ENCODE measurements around the gene VWA8. TPM values are rescaled to one million over a fixed set of nuclear protein-coding genes. Genes with fewer than 3 reads are reported as not detected.

VWA8 gene
- total and polyA plus RNA-seq, 2 of the 13 experiments (the other 11 are each of a cell fraction or from before 2014, with no cell fraction given) = 9.1 to 17.3 TPM

DNA sequence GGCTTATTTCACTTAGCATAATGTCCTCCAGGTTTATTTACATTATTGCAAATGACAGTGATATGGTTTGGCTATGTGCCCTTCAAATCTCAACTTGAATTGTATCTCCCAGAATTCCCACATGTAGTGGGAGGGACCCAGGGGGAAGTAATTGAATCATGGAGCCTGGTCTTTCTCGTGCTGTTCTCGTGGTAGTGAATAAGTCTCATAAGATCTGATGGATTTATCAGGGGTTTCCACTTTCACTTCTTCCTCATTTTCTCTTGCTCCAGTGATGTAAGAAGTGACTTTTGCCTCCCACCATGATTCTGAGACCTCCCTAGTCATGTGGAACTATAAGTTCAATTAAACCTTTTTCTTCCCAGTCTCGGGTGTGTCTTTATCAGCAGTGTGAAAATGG is 109.6 kb downstream of the VWA8 start (continued):
- TF ChIP-seq, protein P1, sequence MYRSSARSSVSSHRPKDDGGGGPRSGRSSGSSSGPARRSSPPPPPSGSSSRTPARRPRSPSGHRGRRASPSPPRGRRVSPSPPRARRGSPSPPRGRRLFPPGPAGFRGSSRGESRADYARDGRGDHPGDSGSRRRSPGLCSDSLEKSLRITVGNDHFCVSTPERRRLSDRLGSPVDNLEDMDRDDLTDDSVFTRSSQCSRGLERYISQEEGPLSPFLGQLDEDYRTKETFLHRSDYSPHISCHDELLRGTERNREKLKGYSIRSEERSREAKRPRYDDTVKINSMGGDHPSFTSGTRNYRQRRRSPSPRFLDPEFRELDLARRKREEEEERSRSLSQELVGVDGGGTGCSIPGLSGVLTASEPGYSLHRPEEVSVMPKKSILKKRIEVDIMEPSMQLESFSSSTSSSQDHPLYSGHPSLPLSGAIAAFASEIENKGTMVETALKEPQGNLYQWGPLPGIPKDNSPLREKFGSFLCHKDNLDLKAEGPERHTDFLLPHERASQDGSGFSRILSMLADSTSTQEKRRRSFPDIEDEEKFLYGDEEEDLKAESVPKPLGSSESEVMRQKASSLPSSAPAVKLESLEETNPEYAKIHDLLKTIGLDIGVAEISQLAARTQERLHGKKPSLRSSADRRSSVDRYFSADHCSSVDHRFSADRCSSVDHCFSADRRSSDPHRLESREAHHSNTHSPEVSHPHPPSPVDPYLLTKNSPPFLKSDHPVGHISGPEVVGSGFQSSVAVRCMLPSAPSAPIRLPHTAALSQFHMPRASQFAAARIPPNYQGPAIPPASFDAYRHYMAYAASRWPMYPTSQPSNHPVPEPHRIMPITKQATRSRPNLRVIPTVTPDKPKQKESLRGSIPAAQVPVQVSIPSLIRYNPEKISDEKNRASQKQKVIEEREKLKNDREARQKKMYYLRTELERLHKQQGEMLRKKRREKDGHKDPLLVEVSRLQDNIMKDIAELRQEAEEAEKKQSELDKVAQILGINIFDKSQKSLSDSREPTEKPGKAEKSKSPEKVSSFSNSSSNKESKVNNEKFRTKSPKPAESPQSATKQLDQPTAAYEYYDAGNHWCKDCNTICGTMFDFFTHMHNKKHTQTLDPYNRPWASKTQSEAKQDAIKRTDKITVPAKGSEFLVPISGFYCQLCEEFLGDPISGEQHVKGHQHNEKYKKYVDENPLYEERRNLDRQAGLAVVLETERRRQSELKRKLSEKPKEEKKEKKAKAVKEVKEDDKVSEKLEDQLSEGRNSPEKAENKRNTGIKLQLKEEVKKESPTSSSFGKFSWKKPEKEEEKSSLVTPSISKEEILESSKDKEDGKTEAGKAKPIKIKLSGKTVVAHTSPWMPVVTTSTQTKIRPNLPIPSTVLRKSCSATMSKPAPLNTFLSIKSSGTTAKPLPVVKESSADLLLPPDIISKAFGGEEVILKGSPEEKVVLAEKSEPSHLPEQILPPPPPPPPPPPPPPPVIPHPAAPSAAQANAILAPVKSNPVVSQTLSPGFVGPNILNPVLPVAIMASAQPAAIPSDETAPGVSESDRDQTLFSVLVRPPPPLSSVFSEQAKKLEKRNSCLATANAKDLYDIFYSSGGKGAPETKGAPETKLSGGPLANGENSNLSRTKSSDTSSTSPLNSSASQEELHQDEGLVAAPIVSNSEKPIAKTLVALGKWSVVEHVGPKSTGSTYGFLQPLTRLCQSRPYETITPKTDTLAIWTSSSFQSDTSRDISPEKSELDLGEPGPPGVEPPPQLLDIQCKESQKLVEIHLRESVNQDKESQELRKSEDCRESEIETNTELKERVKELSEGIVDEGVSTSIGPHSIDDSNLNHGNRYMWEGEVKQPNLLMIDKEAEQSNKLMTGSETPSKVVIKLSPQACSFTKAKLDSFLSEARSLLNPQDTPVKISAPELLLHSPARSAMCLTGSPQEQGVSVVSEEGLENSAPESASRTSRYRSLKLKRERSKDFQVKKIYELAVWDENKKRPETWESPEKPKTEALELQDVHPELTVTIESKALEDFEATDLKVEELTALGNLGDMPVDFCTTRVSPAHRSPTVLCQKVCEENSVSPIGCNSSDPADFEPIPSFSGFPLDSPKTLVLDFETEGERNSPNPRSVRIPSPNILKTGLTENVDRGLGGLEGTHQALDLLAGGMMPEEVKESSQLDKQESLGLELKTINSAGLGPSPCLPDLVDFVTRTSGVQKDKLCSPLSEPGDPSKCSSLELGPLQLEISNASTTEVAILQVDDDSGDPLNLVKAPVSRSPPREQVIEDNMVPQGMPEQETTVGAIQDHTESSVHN (CRISPR knock-in tag; IDR thresholded peaks at IDR 0.05) = no peak
- TF ChIP-seq ZNF136 (CRISPR knock-in tag; IDR thresholded peaks at IDR 0.05; ENCODE audit: low read depth) = no peak
- TF ChIP-seq HCFC1 (IDR thresholded peaks at IDR 0.05; ENCODE audit: low read depth, low read length) = no peak
- no peak for TF ChIP-seq SUZ12 (IDR thresholded peaks at IDR 0.05; ENCODE audit: low read depth, low read length)
- TF ChIP-seq, protein P2, sequence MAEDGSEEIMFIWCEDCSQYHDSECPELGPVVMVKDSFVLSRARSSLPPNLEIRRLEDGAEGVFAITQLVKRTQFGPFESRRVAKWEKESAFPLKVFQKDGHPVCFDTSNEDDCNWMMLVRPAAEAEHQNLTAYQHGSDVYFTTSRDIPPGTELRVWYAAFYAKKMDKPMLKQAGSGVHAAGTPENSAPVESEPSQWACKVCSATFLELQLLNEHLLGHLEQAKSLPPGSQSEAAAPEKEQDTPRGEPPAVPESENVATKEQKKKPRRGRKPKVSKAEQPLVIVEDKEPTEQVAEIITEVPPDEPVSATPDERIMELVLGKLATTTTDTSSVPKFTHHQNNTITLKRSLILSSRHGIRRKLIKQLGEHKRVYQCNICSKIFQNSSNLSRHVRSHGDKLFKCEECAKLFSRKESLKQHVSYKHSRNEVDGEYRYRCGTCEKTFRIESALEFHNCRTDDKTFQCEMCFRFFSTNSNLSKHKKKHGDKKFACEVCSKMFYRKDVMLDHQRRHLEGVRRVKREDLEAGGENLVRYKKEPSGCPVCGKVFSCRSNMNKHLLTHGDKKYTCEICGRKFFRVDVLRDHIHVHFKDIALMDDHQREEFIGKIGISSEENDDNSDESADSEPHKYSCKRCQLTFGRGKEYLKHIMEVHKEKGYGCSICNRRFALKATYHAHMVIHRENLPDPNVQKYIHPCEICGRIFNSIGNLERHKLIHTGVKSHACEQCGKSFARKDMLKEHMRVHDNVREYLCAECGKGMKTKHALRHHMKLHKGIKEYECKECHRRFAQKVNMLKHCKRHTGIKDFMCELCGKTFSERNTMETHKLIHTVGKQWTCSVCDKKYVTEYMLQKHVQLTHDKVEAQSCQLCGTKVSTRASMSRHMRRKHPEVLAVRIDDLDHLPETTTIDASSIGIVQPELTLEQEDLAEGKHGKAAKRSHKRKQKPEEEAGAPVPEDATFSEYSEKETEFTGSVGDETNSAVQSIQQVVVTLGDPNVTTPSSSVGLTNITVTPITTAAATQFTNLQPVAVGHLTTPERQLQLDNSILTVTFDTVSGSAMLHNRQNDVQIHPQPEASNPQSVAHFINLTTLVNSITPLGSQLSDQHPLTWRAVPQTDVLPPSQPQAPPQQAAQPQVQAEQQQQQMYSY (CRISPR knock-in tag; IDR thresholded peaks at IDR 0.05) = no peak
- TF ChIP-seq KLF15 (CRISPR knock-in tag; IDR thresholded peaks at IDR 0.05; ENCODE audit: borderline replicate concordance) = no peak
- TF ChIP-seq RARG (CRISPR knock-in tag; IDR thresholded peaks at IDR 0.05; ENCODE audit: low read depth) = no peak
- TF ChIP-seq, protein P3, sequence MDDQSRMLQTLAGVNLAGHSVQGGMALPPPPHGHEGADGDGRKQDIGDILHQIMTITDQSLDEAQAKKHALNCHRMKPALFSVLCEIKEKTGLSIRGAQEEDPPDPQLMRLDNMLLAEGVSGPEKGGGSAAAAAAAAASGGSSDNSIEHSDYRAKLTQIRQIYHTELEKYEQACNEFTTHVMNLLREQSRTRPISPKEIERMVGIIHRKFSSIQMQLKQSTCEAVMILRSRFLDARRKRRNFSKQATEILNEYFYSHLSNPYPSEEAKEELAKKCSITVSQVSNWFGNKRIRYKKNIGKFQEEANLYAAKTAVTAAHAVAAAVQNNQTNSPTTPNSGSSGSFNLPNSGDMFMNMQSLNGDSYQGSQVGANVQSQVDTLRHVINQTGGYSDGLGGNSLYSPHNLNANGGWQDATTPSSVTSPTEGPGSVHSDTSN (CRISPR knock-in tag; IDR thresholded peaks at IDR 0.05; ENCODE audit: borderline replicate concordance) = no peak
- TF ChIP-seq HNRNPLL (IDR thresholded peaks at IDR 0.05; ENCODE audit: low read depth, low read length, poor library complexity, severe bottlenecking) = no peak
- no peak for TF ChIP-seq SMAD1 (CRISPR knock-in tag; IDR thresholded peaks at IDR 0.05; ENCODE audit: borderline replicate concordance, low read depth)
- no peak for TF ChIP-seq ATF7 (IDR thresholded peaks at IDR 0.05)
- no peak for TF ChIP-seq ATF7 (CRISPR knock-in tag; IDR thresholded peaks at IDR 0.05)
